GM21576 (cell line): ENCODE results near the gene CDK14.

ENCODE experiments used
- ATAC-seq: cut with Tn5 transposase; IDR thresholded peaks from one replicate; pipeline ENCODE4 v1.9.1; 2021; ENCODE audit warnings: mild to moderate bottlenecking, moderate library complexity; ENCODE audit not compliant: unreplicated experiment

CDK14 gene

GRCh38 chr7:91034459-91035368 is 438.6 kb downstream of the CDK14 start:
- no peak for ATAC-seq

GRCh38 chr7:91039033-91039432 is 442.9 kb downstream of the CDK14 start:
- ATAC-seq: peak; percentile 83

- no peak for ATAC-seq
Observed at GRCh38 chr7:91041141-91041540, 445.0 kb downstream of the CDK14 start.

- ATAC-seq: no peak
Observed at GRCh38 chr7:91041901-91042484, 445.9 kb downstream of the CDK14 start.

- no peak for ATAC-seq
Observed at GRCh38 chr7:91043186-91043585, 447.1 kb downstream of the CDK14 start.

- ATAC-seq: no peak
Observed at GRCh38 chr7:91043924-91044645, 448.0 kb downstream of the CDK14 start.

- ATAC-seq: no peak
Observed at GRCh38 chr7:91045606-91046005, 449.5 kb downstream of the CDK14 start.

- ATAC-seq: no peak
Observed at GRCh38 chr7:91046322-91047089, 450.4 kb downstream of the CDK14 start.

- ATAC-seq: no peak
Observed at GRCh38 chr7:91047636-91048035, 451.5 kb downstream of the CDK14 start.

GRCh38 chr7:91050677-91051076 is 454.6 kb downstream of the CDK14 start:
- peak; percentile 69 for ATAC-seq

GRCh38 chr7:91051966-91052365 is 455.8 kb downstream of the CDK14 start:
- ATAC-seq: no peak

- ATAC-seq: no peak
Observed at GRCh38 chr7:91054374-91054773, 458.3 kb downstream of the CDK14 start.

GRCh38 chr7:91055219-91055618 is 459.1 kb downstream of the CDK14 start:
- ATAC-seq: no peak

GRCh38 chr7:91062713-91063112 is 466.6 kb downstream of the CDK14 start:
- no peak for ATAC-seq

- no peak for ATAC-seq
Observed at GRCh38 chr7:91064052-91064451, 467.9 kb downstream of the CDK14 start.

GRCh38 chr7:91064938-91065337 is 468.8 kb downstream of the CDK14 start:
- ATAC-seq: no peak

- no peak for ATAC-seq
Observed at GRCh38 chr7:91066627-91067026, 470.5 kb downstream of the CDK14 start.

- no peak for ATAC-seq
Observed at GRCh38 chr7:91067242-91067641, 471.1 kb downstream of the CDK14 start.

GRCh38 chr7:91068136-91068795 is 472.1 kb downstream of the CDK14 start:
- no peak for ATAC-seq

- ATAC-seq: no peak
Observed at GRCh38 chr7:91069146-91069545, 473.0 kb downstream of the CDK14 start.
